Measurements from ENCODE around the gene SERP1. TPM values are rescaled to one million over a fixed set of nuclear protein-coding genes. Genes with fewer than 3 reads are reported as not detected.

The SERP1 gene
- total RNA-seq (81.7 and 82.0 TPM in 2 replicates), polyA plus RNA-seq (103 and 135 TPM in 2 replicates), polyA minus RNA-seq (43.5 and 53.5 TPM in 2 replicates), Bru-seq, nascent RNA (percentile 56 among the genes with signal in this experiment), BruChase-seq, experiment 1, labeled RNA remaining after a 6-hour chase (percentile 79 among the genes with signal in this experiment), BruChase-seq, experiment 2, labeled RNA remaining after a 2-hour chase (percentile 60 among the genes with signal in this experiment)
- polyA plus RNA-seq (2011; cell fraction: cytosol; rRNA removed) = 49.2 and 72.4 TPM in 2 replicates
- 52.3 and 63.3 TPM in 2 replicates for polyA plus RNA-seq (2011; cell fraction: nucleus; rRNA removed)
- polyA plus RNA-seq (2012) = 71.0 and 81.6 TPM in 2 replicates
- polyA minus RNA-seq (2011; cell fraction: cytosol; rRNA and poly(A)+ RNA removed) = 151 TPM
- 68.3 and 77.8 TPM in 2 replicates for polyA minus RNA-seq (2011; cell fraction: nucleus; rRNA and poly(A)+ RNA removed)
- long read RNA-seq, transcript SERP1-201 (3 exons, 3,171 nt) = major isoform, 574 of 722 reads
- long read RNA-seq, partial matches to known transcripts = 2 of 722 reads
- long read RNA-seq, other reads (novel, unspliced or antisense) = 144 of 722 reads

DNA sequence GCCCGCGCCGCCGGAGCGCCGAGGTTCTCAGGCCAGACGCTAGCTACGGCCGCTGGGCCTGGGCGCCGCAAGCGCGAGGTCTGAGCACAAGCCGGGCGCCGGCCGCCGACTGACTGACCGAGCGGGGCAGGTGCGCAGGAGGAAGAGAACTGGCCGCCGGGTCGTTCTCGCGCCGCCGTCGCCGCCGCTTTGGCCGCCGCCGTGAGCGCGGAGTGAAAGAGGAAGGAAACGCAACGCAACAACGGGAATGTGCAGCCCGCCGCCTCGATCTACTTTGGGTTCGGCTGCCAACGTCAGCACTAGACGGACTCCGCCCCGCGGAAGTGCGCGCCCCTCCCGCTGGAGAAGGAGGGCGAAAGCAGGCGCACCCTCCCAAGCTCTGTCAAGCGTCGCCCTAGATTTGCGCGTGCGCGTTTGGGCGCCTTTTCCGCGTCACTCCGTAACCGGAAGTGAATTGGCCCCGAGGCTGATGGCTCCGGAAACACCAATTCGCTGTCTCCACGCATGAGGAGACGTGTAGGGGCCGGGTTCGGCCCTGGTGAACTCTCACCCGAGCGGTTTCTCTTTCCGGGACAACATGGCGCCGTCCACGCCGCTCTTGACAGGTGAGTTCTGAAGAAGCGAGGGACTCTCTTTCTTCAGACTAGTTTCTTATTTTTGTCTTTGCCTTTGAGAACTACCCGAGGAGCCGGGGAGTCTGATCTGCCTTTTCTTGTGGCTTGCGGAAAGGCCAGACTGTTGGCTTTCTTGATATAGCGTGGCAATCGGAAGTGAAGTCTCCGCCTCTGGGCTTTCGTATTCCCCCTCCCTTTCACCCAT, at the start of gene SERP1, which contains the start of gene EIF2A:
Gene SERP1 (minus strand): TSS at position 271 of the 819 bp plus-strand sequence. CDS start 361 bp downstream, outside the sequence.
Gene EIF2A (plus strand): TSS at position 562 of the 819 bp plus-strand sequence. CDS start 16 bp downstream, at position 578.
- ChIA-PET CTCF (interaction anchor here (0.8 to 2.6 kb wide), 6 partner anchors 9 to 579 kb away, joined by 3 to 10 read pairs (median 4); partner anchors contain the start of gene TSC22D2), POLR2A (interaction anchor here (0.8 to 1.9 kb wide), 3 partner anchors 10 to 216 kb away, joined by 3 to 7 read pairs (median 3); partner anchors contain the start of gene SIAH2)
- intact Hi-C loops (cut with micrococcal nuclease) = loop anchor here (1.0 to 10.0 kb wide), 8 partner anchors 10 to 579 kb away; partner anchors contain the start of genes ERICH6, SELENOT, SIAH2 and TSC22D2
- no TSS peak for BruUV-seq (replicated peaks)
- H3K79me2 ChIP-seq (ENCODE audit: control insufficient read depth, insufficient read depth, low read length) = peaks cover 80% of the 10 kb centered on the region
- peak within 1 kb of the TSS; percentile 97 for H3K27ac ChIP-seq (ENCODE audit: insufficient read depth, low read depth, low read length)
- DNase-seq (ENCODE audit: low read depth, low spot score) (peak; percentile 100), FAIRE-seq (peak; percentile 91)
- H3K9ac ChIP-seq (replicated peaks; ENCODE audit: extremely low read depth, insufficient read depth, low read length) = peak within 1 kb of the TSS; percentile 98
- TF ChIP-seq MYC (IDR thresholded peaks at IDR 0.05; ENCODE audit: low read depth, low read length) (no peak), POLR2A (IDR thresholded peaks at IDR 0.05; ENCODE audit: low read depth, low read length) (peak; percentile 85), POLR2AphosphoS5 (IDR thresholded peaks at IDR 0.05; ENCODE audit: insufficient read depth, low read depth, low read length) (peak; percentile 98), EZH2 (IDR thresholded peaks at IDR 0.05; ENCODE audit: borderline replicate concordance, low read depth, low read length, severe bottlenecking) (no peak)
- H4K20me1 ChIP-seq (replicated peaks; ENCODE audit: control insufficient read depth, extremely low read depth, insufficient read depth, low read length) = no peaks in the 10 kb centered on the region
- dilution Hi-C loops (cut with MboI; ENCODE audit: extremely low pct_ligation_motif_present, low sequenced_read_pairs) = no loop called here
- H3K36me3 ChIP-seq (ENCODE audit: control insufficient read depth in 2 of 2, extremely low read depth in 1 of 2, insufficient read depth in 2 of 2, low read length in 2 of 2) = peaks cover 2 to 16% of the 10 kb centered on the region in 2 experiments
- peak within 1 kb of the TSS; percentile 44 for H2AFZ ChIP-seq (ENCODE audit: low read depth, low read length)
- peak within 1 kb of the TSS; percentile 80 to 98 (median 93) for H3K4me3 ChIP-seq (replicated peaks in 1 of 3; ENCODE audit: insufficient read depth in 1 of 3, low read depth in 1 of 3, low read length in 3 of 3)
- H3K4me2 ChIP-seq (ENCODE audit: insufficient read depth, low read length) = peak within 1 kb of the TSS; percentile 99
- H3K4me1 ChIP-seq (ENCODE audit: control insufficient read depth, extremely low read depth, insufficient read depth, low read length) = peaks cover 25% of the 10 kb centered on the region
- no peaks in the 10 kb centered on the region for H3K9me1 ChIP-seq (replicated peaks; ENCODE audit: control insufficient read depth, extremely low read depth, insufficient read depth, low read length)
- no peaks in the 10 kb centered on the region for H3K9me3 ChIP-seq (replicated peaks; ENCODE audit: control insufficient read depth, insufficient read depth, low read length)
- no peaks in the 10 kb centered on the region for H3K27me3 ChIP-seq (ENCODE audit: control insufficient read depth in 2 of 2, insufficient read depth in 2 of 2, low read length in 2 of 2)
